Smooth muscle cell (in vitro differentiated cells): Measurements from ENCODE around the gene GRIN1. TPM values are rescaled to one million over a fixed set of nuclear protein-coding genes. Genes with fewer than 3 reads are reported as not detected.

Source experiments
- DNase-seq: peaks from one replicate; lab custom pipeline; 2025; ENCODE audit not compliant: unreplicated experiment; lab: John Stamatoyannopoulos, UW
- H2AFZ ChIP-seq: fragments of 200-600 bp; sonication (generic); 2 replicates; pipeline ENCODE4 v1.6.0; 2016; ENCODE audit warnings: antibody characterized with exemption, low read depth, mild to moderate bottlenecking
- H3F3A ChIP-seq: fragments of 200-600 bp; sonication (generic); 2 replicates; pipeline ENCODE4 v1.6.0; 2017; ENCODE audit warnings: antibody characterized with exemption, low read depth
- H3K27ac ChIP-seq: fragments of 200-600 bp; sonication (generic); 2 replicates; pipeline ENCODE4 v1.5.1; 2016; ENCODE audit warnings: low read depth, mild to moderate bottlenecking
- H3K27me3 ChIP-seq: fragments of 200-600 bp; sonication (generic); 2 replicates; pipeline ENCODE4 v1.6.1; 2016; ENCODE audit warnings: low read depth, mild to moderate bottlenecking
- H3K36me3 ChIP-seq: fragments of 200-600 bp; sonication (generic); 2 replicates; pipeline ENCODE4 v1.5.1; 2016; ENCODE audit warnings: low read depth
- H3K4me1 ChIP-seq: fragments of 200-600 bp; sonication (generic); 2 replicates; pipeline ENCODE4 v1.5.1; 2016; ENCODE audit warnings: low read depth
- H3K4me2 ChIP-seq: fragments of 200-600 bp; sonication (generic); 2 replicates; pipeline ENCODE4 v1.6.0; 2016; ENCODE audit warnings: mild to moderate bottlenecking
- H3K4me3 ChIP-seq: fragments of 200-600 bp; sonication (generic); 2 replicates; pipeline ENCODE4 v1.5.1; 2016; ENCODE audit warnings: mild to moderate bottlenecking
- H3K79me2 ChIP-seq: fragments of 200-600 bp; sonication (generic); 2 replicates; pipeline ENCODE4 v1.6.0; 2016; ENCODE audit warnings: low read depth, mild to moderate bottlenecking
- H3K9ac ChIP-seq: fragments of 200-600 bp; sonication (generic); 2 replicates; pipeline ENCODE4 v1.6.0; 2016; ENCODE audit warnings: low read depth
- H3K9me3 ChIP-seq: fragments of 200-600 bp; sonication (generic); replicated peaks from 2 replicates; pipeline ENCODE4 v1.5.1; 2016; ENCODE audit warnings: low read depth
- H4K20me1 ChIP-seq: fragments of 200-600 bp; sonication (generic); 2 replicates; pipeline ENCODE4 v1.6.0; 2016; ENCODE audit warnings: low read depth
- CTCF ChIP-seq: fragments of 200-600 bp; sonication (generic); IDR thresholded peaks from 2 replicates; pipeline ENCODE4 v1.5.1; 2017; ENCODE audit warnings: borderline replicate concordance, mild to moderate bottlenecking, antibody characterized with exemption; ENCODE audit not compliant: insufficient read depth, poor library complexity, severe bottlenecking
- WGBS: methylation state at CpG from one replicate; pipeline ENCODE4 v1.1.7; 2016; ENCODE audit warnings: low lambda C conversion rate; 5-methylcytosine and 5-hydroxymethylcytosine counted together
- polyA plus RNA-seq: library from polyadenylated mRNA; unstranded; fragments of >200 nt; fragmentation: Nextera tagmentation; extraction: Ambion mirVana; gene quantifications from 2 replicates; pipeline ENCODE4 v1.2.1, GENCODE V29; 2016
- total RNA-seq: library from RNA; depleted of rRNA; stranded (reverse); fragments of >200 nt; gene quantifications from 2 replicates; pipeline ENCODE4 v1.2.3, GENCODE V29; 2014

Gene GRIN1
- total and polyA plus RNA-seq, 2 experiments from 2014 or later, result not detected

- H4K20me1 ChIP-seq, result no peaks in the 10 kb centered on the region
- no peak overlapping the region for H3K4me3 ChIP-seq
- H3K9me3 ChIP-seq, result no peaks in the 10 kb centered on the region
- H3K36me3 ChIP-seq, result no peaks in the 10 kb centered on the region
- H3K4me1 ChIP-seq, result no peaks in the 10 kb centered on the region
- no peak for DNase-seq
- no peaks in the 10 kb centered on the region for H3K79me2 ChIP-seq
- no peak overlapping the region for H3K9ac ChIP-seq
- peaks cover 3% of the 10 kb centered on the region for H3K27me3 ChIP-seq
- TF ChIP-seq CTCF, result no peak
- H3K27ac ChIP-seq, result no peak overlapping the region
- no peaks in the 10 kb centered on the region for H3F3A ChIP-seq
- no peak overlapping the region for H3K4me2 ChIP-seq
- no peak overlapping the region for H2AFZ ChIP-seq
- 83% methylated on average over 5 of the region's 5 CpGs for WGBS
Measured at GRCh38 chr9:137149363-137149762, 10.4 kb downstream of the GRIN1 start.

- Histone ChIP-seq H3K9ac (no peak overlapping the region), H3K79me2 (no peaks in the 10 kb centered on the region), H3K4me1 (no peaks in the 10 kb centered on the region), H3K27ac (no peak overlapping the region), H3K36me3 (no peaks in the 10 kb centered on the region), H4K20me1 (no peaks in the 10 kb centered on the region), H2AFZ (no peak overlapping the region), H3F3A (no peaks in the 10 kb centered on the region), H3K9me3 (no peaks in the 10 kb centered on the region), H3K4me3 (no peak overlapping the region), H3K27me3 (peaks cover 3% of the 10 kb centered on the region), H3K4me2 (no peak overlapping the region)
- 80% methylated on average over 20 of the region's 20 CpGs for WGBS
- DNase-seq, result no peak
- TF ChIP-seq CTCF, result no peak
Measured at GRCh38 chr9:137149942-137150616, 11.1 kb downstream of the GRIN1 start.

GRCh38 chr9:137150617-137151457, 11.9 kb downstream of the GRIN1 start:
- Histone ChIP-seq H3K36me3 (no peaks in the 10 kb centered on the region), H3K4me2 (no peak overlapping the region), H3K79me2 (no peaks in the 10 kb centered on the region), H2AFZ (no peak overlapping the region), H3K4me3 (no peak overlapping the region), H4K20me1 (no peaks in the 10 kb centered on the region), H3K9ac (no peak overlapping the region), H3K4me1 (no peaks in the 10 kb centered on the region), H3K27ac (no peak overlapping the region), H3K27me3 (peaks cover 8% of the 10 kb centered on the region), H3F3A (no peaks in the 10 kb centered on the region), H3K9me3 (no peaks in the 10 kb centered on the region)
- TF ChIP-seq CTCF, result no peak
- DNase-seq, result no peak
- WGBS, result 55% methylated on average over 19 of the region's 34 CpGs
